GM12878 (cell line): ENCODE measurements around the gene SMOC1. TPM values are rescaled to one million over a fixed set of nuclear protein-coding genes. Genes with fewer than 3 reads are reported as not detected.

Source experiments
- ATAC-seq: fragments of 200-7000 bp; cut with Tn5 transposase; 3 replicates; pipeline ENCODE4 v1.9.1; 2020; ENCODE audit warnings: mild to moderate bottlenecking, moderate library complexity
- BruUV-seq: library from RNA; stranded (reverse); fragments of 400-500 nt; replicated peaks from 2 replicates; lab custom pipeline; 2021; lab: Mats Ljungman, UMichigan
- CTCF ChIA-PET: fragments of 300-600 bp; sonication (Branson Sonifier 250); formaldehyde crosslinking; extraction: SDS; loops from one replicate; lab custom pipeline; 2021; ENCODE audit warnings: inconsistent platforms; lab: Yijun Ruan, JAX
- POLR2A ChIA-PET: fragments of 350-600 bp; formaldehyde crosslinking; extraction: SDS; loops from one replicate; lab custom pipeline; 2021; ENCODE audit warnings: inconsistent platforms; lab: Charles Lee
- RAD21 ChIA-PET: fragments of 300-600 bp; sonication (Branson Sonifier 250); formaldehyde crosslinking; loops from one replicate; lab custom pipeline; 2023; ENCODE audit warnings: antibody characterized with exemption; ENCODE audit not compliant: unreplicated experiment; lab: Charles Lee
- SMC1A ChIA-PET: fragments of 300-600 bp; sonication (Branson Sonifier 250); formaldehyde crosslinking; loops from one replicate; lab custom pipeline; 2023; ENCODE audit not compliant: unreplicated experiment, uncharacterized antibody; lab: Charles Lee
- DNase-seq: peaks from one replicate; pipeline ENCODE4 v3.0.0-alpha.2; 2011; ENCODE audit warnings: low read depth, low spot score
- FAIRE-seq: peaks from 3 replicates; lab custom pipeline; 2011; peaks lifted over from hg19 to GRCh38; lab: Jason Lieb, UNC
- H2AFZ ChIP-seq: 2 replicates; pipeline ENCODE4 v1.6.0; 2011; ENCODE audit warnings: low read depth, low read length, control low read depth; ENCODE audit not compliant: control insufficient read depth
- H3K27ac ChIP-seq: 2 replicates; pipeline ENCODE4 v1.5.1; 2011; ENCODE audit warnings: control low read depth; ENCODE audit not compliant: control insufficient read depth, insufficient read depth
- H3K27me3 ChIP-seq, 2 experiments: replicated peaks in 1 of 2; 2 replicates each; pipeline versions ENCODE4 v1.6.0 to v1.6.1; 2011; ENCODE audit warnings: low read length in 1 of 2; ENCODE audit not compliant: control insufficient read depth in 2 of 2, insufficient read depth in 2 of 2
- H3K36me3 ChIP-seq, 2 experiments: 2 replicates each; pipeline ENCODE4 v1.5.1; 2011; ENCODE audit warnings: low read length in 1 of 2; ENCODE audit not compliant: control insufficient read depth in 2 of 2, insufficient read depth in 2 of 2
- H3K4me1 ChIP-seq: 2 replicates; pipeline ENCODE4 v1.6.1; 2011; ENCODE audit warnings: mild to moderate bottlenecking, low read length, moderate library complexity, mixed read lengths; ENCODE audit not compliant: control insufficient read depth, insufficient read depth
- H3K4me2 ChIP-seq: 2 replicates; pipeline ENCODE4 v1.6.0; 2011; ENCODE audit warnings: control low read depth; ENCODE audit not compliant: control insufficient read depth, insufficient read depth
- H3K4me3 ChIP-seq: fragments of 200-600 bp; sonication (generic); 2 replicates; pipeline ENCODE4 v1.5.1; 2016
- H3K79me2 ChIP-seq: 2 replicates; pipeline ENCODE4 v1.6.0; 2011; ENCODE audit warnings: low read length; ENCODE audit not compliant: control insufficient read depth, insufficient read depth
- H3K9ac ChIP-seq: 2 replicates; pipeline ENCODE4 v1.8.0; 2011; ENCODE audit warnings: low read length, control low read depth, mixed read lengths; ENCODE audit not compliant: control insufficient read depth, insufficient read depth
- H3K9me3 ChIP-seq: replicated peaks from 3 replicates; pipeline ENCODE4 v1.5.1; 2011; ENCODE audit warnings: mild to moderate bottlenecking, low read length; ENCODE audit not compliant: control insufficient read depth, insufficient read depth
- H4K20me1 ChIP-seq: 2 replicates; pipeline ENCODE4 v1.6.0; 2011; ENCODE audit not compliant: control insufficient read depth, insufficient read depth
- ATF3 ChIP-seq: IDR thresholded peaks from 2 replicates; pipeline ENCODE4 v1.6.1; 2011; ENCODE audit warnings: low read depth, mild to moderate bottlenecking, low read length, moderate library complexity, borderline replicate concordance; ENCODE audit errors: extremely low read depth
- BRCA1 ChIP-seq: IDR thresholded peaks from 2 replicates; pipeline ENCODE4 v1.6.1; 2011; ENCODE audit warnings: low read depth, low read length, improper control_type of control experiment
- CBX5 ChIP-seq: sonication (generic); IDR thresholded peaks from 2 replicates; pipeline ENCODE4 v1.6.1; 2016; ENCODE audit warnings: low read depth, moderate library complexity, mild to moderate bottlenecking, inconsistent platforms
- FOS ChIP-seq: IDR thresholded peaks from 3 replicates; pipeline ENCODE4 v1.6.1; 2011; ENCODE audit warnings: borderline replicate concordance; ENCODE audit not compliant: insufficient read length; ENCODE audit errors: extremely low read depth
- GATAD2B ChIP-seq: fragments of 450-650 bp; conservative IDR thresholded peaks from 2 replicates; pipeline ENCODE4 v1.6.1; 2017; ENCODE audit warnings: low read depth, mild to moderate bottlenecking, moderate library complexity
- HCFC1 ChIP-seq: fragments of 150-350 bp; IDR thresholded peaks from 2 replicates; pipeline ENCODE4 v1.6.1; 2014; ENCODE audit warnings: low read length
- JUND ChIP-seq: IDR thresholded peaks from 2 replicates; pipeline ENCODE4 v1.6.1; 2012; ENCODE audit warnings: low read depth, mild to moderate bottlenecking, low read length, improper control_type of control experiment, moderate library complexity
- NR2C2 ChIP-seq: IDR thresholded peaks from 2 replicates; pipeline ENCODE4 v1.6.1; 2011; ENCODE audit warnings: borderline replicate concordance, low read depth; ENCODE audit not compliant: control insufficient read depth, insufficient read length
- PML ChIP-seq: IDR thresholded peaks from 2 replicates; pipeline ENCODE4 v1.6.1; 2012; ENCODE audit warnings: low read length, inconsistent platforms
- RAD51 ChIP-seq: fragments of 450-650 bp; IDR thresholded peaks from 2 replicates; pipeline ENCODE4 v1.6.1; 2016; ENCODE audit warnings: moderate library complexity, mild to moderate bottlenecking, inconsistent platforms
- REST ChIP-seq: IDR thresholded peaks from 2 replicates; pipeline ENCODE4 v1.6.1; 2012; ENCODE audit warnings: mild to moderate bottlenecking, low read depth, low read length
- SMAD1 ChIP-seq: fragments of 450-650 bp; IDR thresholded peaks from 2 replicates; pipeline ENCODE4 v1.6.1; 2018; ENCODE audit warnings: mild to moderate bottlenecking, low read depth; ENCODE audit not compliant: partially characterized antibody
- SMARCA5 ChIP-seq: fragments of 450-650 bp; IDR thresholded peaks from 2 replicates; pipeline ENCODE4 v1.6.1; 2017; ENCODE audit warnings: mild to moderate bottlenecking
- ZSCAN29 ChIP-seq: fragments of 450-650 bp; IDR thresholded peaks from 2 replicates; pipeline ENCODE4 v1.6.1; 2017; ENCODE audit warnings: mild to moderate bottlenecking, moderate library complexity
- WGBS: methylation state at CpG from one replicate; pipeline ENCODE4 v1.1.6; 2016; ENCODE audit warnings: low lambda C conversion rate; ENCODE audit not compliant: insufficient replicate concordance, insufficient coverage; ENCODE audit errors: missing lambda C conversion rate; 5-methylcytosine and 5-hydroxymethylcytosine counted together
- in situ Hi-C: fragments of 300-500 bp; cut with MboI; formaldehyde crosslinking; loops from 9 replicates; pipeline ENCODE4 v1.14.3; 2018; ENCODE audit warnings: mixed read lengths
- intact Hi-C: fragments of 100-400 bp; cut with micrococcal nuclease; formaldehyde crosslinking; loops from one replicate; pipeline ENCODE4 v1.14.2; 2022; ENCODE audit not compliant: unreplicated experiment
- polyA plus RNA-seq, 11 experiments: library from polyadenylated mRNA; depleted of rRNA in 4 of 11; unstranded in 6 of 11; stranded (reverse) in 5 of 11; fragments of >200 nt; fragmentation: Nextera tagmentation in 4 of 11; fragmentation: Illumina TruSeq in 1 of 11; extraction: Ambion mirVana in 4 of 11; extraction: Trizol in 1 of 11; gene quantifications; 1 replicate in 1 of 11; 2 replicates in 10 of 11; pipeline versions ENCODE4 v1.2.1 to v1.2.3, GENCODE V29; 2011 to 2016; ENCODE audit warnings: inconsistent platforms in 2 of 11, missing spikeins in 2 of 11, low read depth in 1 of 11
- total RNA-seq, 4 experiments: library from RNA; depleted of rRNA in 3 of 4; stranded (reverse); fragments of >200 nt in 3 of 4; fragmentation: Illumina TruSeq in 1 of 4; extraction: Trizol in 1 of 4; gene quantifications; 2 replicates each; pipeline versions ENCODE4 v1.2.1 to v1.2.3, GENCODE V29; 2013 to 2021
- TF ChIP-seq, protein P1 (sequence below): IDR thresholded peaks from 2 replicates; pipeline ENCODE4 v1.6.1; 2011; ENCODE audit warnings: mild to moderate bottlenecking, low read depth, low read length, moderate library complexity; ENCODE audit not compliant: insufficient replicate concordance
- TF ChIP-seq, protein P2 (sequence below): IDR thresholded peaks from 2 replicates; pipeline ENCODE4 v1.6.1; 2011; ENCODE audit warnings: borderline replicate concordance, low read depth, mild to moderate bottlenecking, moderate library complexity, mixed read lengths, low read length; ENCODE audit not compliant: insufficient read depth; ENCODE audit errors: extremely low read length

Gene SMOC1
- total and polyA plus RNA-seq, 10 of the 15 experiments (the other 5 are each of a cell fraction or from before 2014, with no cell fraction given) = 0.03 to 0.26 (median 0.14) TPM; not detected in 7

DNA sequence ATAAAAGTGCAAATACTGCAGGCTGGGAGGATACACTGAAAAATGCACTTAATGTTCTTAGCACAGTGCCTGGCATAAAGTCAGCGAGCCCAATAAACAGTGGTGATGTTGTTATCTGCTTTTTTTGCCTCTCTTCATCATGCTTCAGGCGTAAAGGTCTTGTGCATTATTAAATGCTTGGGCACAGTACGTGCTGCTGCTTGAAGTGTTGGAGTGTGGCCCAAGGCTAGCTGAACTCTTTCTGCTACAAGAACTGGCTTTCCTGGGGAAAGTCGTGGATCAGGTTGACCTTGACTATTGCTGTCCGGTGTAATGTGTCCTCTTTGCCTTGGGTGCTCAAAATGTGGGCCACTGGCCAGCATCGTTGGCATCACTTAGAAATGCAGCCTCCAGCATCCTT is 43.0 kb downstream of the SMOC1 start:
- no peak overlapping the region for H2AFZ ChIP-seq
- DNase-seq (no peak), ATAC-seq (no peak)
- intact Hi-C loops = no loop called here
- no peak overlapping the region for H3K4me3 ChIP-seq
- BruUV-seq = no TSS peak
- TF ChIP-seq SMAD1 (no peak), CBX5 (no peak), SMARCA5 (no peak), ZSCAN29 (no peak), NR2C2 (no peak), BRCA1 (no peak), GATAD2B (no peak), HCFC1 (no peak), REST (no peak), RAD51 (no peak), FOS (no peak), PML (no peak), ATF3 (no peak), JUND (no peak)
- TF ChIP-seq, protein P1, sequence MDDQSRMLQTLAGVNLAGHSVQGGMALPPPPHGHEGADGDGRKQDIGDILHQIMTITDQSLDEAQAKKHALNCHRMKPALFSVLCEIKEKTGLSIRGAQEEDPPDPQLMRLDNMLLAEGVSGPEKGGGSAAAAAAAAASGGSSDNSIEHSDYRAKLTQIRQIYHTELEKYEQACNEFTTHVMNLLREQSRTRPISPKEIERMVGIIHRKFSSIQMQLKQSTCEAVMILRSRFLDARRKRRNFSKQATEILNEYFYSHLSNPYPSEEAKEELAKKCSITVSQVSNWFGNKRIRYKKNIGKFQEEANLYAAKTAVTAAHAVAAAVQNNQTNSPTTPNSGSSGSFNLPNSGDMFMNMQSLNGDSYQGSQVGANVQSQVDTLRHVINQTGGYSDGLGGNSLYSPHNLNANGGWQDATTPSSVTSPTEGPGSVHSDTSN = no peak
- TF ChIP-seq, protein P2, sequence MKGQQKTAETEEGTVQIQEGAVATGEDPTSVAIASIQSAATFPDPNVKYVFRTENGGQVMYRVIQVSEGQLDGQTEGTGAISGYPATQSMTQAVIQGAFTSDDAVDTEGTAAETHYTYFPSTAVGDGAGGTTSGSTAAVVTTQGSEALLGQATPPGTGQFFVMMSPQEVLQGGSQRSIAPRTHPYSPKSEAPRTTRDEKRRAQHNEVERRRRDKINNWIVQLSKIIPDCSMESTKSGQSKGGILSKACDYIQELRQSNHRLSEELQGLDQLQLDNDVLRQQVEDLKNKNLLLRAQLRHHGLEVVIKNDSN = no peak
- TF ChIP-seq, all 136 proteins: peak for 0
- no peak overlapping the region for H3K27ac ChIP-seq
- no peaks in the 10 kb centered on the region for H3K36me3 ChIP-seq
- no peaks in the 10 kb centered on the region for H3K9me3 ChIP-seq
- in situ Hi-C loops = no loop called here
- no peak overlapping the region for H3K4me2 ChIP-seq
- ChIA-PET CTCF (no interaction called here), SMC1A (no interaction called here), RAD21 (no interaction called here), POLR2A (no interaction called here)
- peaks cover 5% of the 10 kb centered on the region in 2 experiments; a peak in 2 of 4 replicates for H3K27me3 ChIP-seq
- no peak for FAIRE-seq
- WGBS = 0% methylated on average over 6 of the region's 6 CpGs
- no peak overlapping the region for H3K9ac ChIP-seq
- H3K4me1 ChIP-seq = no peaks in the 10 kb centered on the region
- H4K20me1 ChIP-seq = no peaks in the 10 kb centered on the region
- no peaks in the 10 kb centered on the region for H3K79me2 ChIP-seq
